COLO829 (cell line): ENCODE results near the gene CAMK2D.

ENCODE experiments used
- DNase-seq: peaks from one replicate; pipeline ENCODE4 v3.0.0; 2012; ENCODE audit warnings: low spot score

CAMK2D gene

GRCh38 chr4:113564493-113564892 lies 197.0 kb downstream of the CAMK2D start:
- no peak for DNase-seq

DNA sequence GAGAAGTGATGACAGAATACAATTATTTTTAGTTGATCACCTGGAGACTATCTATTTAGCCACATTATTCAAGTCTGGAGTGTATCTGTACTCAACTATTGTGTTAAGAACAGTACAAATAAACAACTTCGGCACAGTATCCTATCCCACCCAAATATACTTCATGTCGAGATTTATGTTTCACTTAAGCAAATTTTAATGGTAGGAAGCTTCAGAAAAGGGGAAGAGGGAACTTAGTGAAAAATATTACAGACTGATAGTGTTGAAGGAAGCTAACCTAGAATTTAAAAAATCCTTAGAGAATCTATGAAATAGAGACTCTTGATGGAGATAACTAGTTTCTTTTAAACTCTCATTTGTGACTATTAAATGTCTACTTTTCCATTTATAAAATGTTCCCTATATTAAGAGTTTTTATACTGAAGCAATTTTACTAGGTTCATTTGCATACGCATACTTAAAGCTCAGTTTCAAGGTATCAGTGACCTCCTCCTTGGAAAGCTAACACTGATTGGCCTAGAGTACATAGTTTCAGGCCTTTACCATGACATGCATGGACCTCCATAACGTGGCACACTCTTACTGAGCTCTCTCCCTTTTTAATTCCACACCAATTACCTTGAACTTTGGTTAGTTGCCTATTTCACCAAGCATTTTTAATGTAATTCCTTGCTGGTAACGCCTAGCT lies 197.7 kb downstream of the CAMK2D start:
- no peak for DNase-seq

GRCh38 chr4:113561758-113562157 lies 199.8 kb downstream of the CAMK2D start:
- no peak for DNase-seq

DNA sequence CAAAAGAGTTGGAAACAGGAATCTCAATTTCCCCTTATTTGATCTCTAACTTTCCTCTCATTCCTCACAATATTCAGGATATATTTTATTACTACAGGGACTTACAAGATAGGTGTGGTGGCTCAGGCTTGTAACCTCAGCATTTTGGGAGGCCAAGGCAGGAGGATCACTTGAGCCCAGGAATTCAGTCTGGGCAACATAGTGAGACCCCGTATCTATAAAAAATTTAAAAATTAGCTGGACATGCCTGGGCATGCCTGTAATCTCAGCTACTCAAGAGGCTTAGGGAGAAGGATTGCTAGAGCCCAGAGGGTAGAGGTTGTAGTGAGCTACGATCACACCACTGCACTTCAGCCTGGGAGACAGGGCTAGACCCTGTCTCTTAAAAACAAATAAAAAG lies 200.4 kb downstream of the CAMK2D start:
- DNase-seq, result no peak

DNA sequence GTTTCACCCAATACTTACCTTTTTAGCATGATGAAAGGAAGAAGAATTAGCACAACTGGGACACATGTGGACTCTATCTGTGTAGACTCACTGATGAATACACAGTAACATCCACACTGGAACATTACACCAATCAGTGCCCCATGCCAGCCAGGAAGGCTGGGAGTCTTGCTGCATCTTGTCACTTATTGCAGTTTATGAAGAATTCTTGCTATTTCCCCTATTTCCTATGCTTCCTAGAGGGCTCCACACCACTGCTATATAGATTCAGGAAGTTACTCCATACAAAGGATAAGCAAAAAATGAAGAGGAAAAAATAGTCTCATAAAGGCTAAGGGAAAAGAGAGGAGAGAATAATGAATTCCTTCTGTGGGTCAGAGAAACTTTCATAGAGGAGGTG lies 201.0 kb downstream of the CAMK2D start:
- no peak for DNase-seq

DNA sequence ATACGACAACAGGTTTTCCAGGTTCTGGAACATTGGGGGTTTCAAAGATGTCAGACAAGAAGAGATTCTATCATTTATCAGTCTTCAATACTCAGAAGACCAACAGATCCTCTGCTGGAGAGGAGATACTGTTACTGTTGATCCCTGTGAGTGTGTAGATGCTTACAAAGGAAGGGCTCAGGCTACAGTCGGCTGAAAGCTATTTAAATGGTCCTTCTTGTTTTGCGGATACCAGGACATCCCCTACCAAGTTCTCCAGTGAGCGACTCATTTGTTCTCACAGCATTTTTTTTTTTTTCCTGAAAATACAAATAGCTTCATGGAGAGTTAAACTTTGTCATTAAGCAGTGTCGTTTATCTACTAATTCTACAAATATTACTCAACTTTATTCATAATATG lies 201.6 kb downstream of the CAMK2D start:
- DNase-seq, result no peak

- no peak for DNase-seq
These were observed 205.0 kb downstream of the CAMK2D start for GRCh38 chr4:113556382-113557134.

- no peak for DNase-seq
These were observed 205.7 kb downstream of the CAMK2D start for GRCh38 chr4:113555868-113556267.

GRCh38 chr4:113553082-113553481 lies 208.5 kb downstream of the CAMK2D start:
- no peak for DNase-seq

DNA sequence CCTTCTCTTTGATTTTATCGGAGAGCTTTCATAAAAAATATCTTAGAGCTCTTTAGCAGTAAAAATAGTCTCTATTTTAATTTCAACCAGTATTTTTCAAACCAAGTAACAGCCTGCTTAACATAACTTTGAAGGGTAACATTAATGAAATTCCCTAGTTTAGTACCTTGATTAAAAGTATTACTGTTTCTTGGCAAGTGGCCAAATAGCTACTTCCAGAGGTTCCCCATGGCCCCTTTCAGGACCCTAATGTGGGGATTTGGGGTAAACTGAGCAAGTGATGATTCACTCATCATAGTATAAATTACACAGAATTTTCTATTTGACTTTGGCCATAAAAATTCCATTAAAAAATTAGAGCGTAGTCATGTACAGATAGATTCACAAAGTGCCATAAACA lies 211.0 kb downstream of the CAMK2D start:
- DNase-seq, result no peak

GRCh38 chr4:113548303-113548702 lies 213.2 kb downstream of the CAMK2D start:
- no peak for DNase-seq

- peak; percentile 83 for DNase-seq
These were observed 214.0 kb downstream of the CAMK2D start for GRCh38 chr4:113547487-113548042.

DNA sequence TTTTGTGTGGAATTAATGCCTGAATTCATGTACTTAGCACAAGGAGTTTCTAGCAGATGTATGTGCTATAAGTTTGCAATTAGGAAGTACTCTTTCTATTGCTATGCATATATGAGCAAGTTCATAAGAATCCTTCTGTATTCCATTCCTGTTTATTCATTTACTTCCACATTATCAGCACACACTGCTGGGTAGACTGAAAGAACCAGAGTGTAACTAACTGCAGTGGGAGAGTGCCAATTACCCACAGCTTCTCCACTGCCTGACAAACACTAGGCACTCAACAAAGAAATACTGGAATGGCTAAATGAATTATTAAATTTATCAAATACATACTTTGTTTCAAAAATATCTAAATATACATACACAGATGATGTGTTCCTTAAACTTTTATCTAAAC lies 219.6 kb downstream of the CAMK2D start:
- DNase-seq, result no peak

DNA sequence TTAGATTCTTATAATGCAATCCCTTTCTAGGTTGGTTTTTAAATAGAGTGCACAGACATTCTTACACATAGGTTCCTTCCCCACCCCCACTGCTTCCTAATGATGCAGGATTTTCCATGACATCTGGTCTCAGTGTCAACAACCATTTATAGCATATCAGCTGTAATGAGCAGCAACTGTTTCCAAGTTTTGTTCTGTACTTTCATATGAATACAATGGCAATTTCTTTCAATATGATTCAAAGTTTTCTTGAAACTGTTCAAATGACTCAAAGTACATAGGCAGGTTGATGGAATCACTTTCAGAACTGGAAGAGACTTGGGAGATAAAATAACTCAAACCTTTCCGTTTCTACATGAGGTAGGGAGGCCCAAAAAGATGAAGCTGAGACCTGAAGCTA lies 220.7 kb downstream of the CAMK2D start:
- DNase-seq, result no peak

GRCh38 chr4:113539408-113539807 lies 222.1 kb downstream of the CAMK2D start:
- peak; percentile 66 for DNase-seq

GRCh38 chr4:113537628-113538027 lies 223.9 kb downstream of the CAMK2D start:
- no peak for DNase-seq

- no peak for DNase-seq
These were observed 224.3 kb downstream of the CAMK2D start for GRCh38 chr4:113537203-113537602.

GRCh38 chr4:113534711-113535110 lies 226.8 kb downstream of the CAMK2D start:
- no peak for DNase-seq

GRCh38 chr4:113531572-113531971 lies 230.0 kb downstream of the CAMK2D start:
- DNase-seq, result no peak

GRCh38 chr4:113528395-113528794 lies 233.1 kb downstream of the CAMK2D start:
- no peak for DNase-seq

GRCh38 chr4:113525521-113525920 lies 236.0 kb downstream of the CAMK2D start:
- no peak for DNase-seq

DNA sequence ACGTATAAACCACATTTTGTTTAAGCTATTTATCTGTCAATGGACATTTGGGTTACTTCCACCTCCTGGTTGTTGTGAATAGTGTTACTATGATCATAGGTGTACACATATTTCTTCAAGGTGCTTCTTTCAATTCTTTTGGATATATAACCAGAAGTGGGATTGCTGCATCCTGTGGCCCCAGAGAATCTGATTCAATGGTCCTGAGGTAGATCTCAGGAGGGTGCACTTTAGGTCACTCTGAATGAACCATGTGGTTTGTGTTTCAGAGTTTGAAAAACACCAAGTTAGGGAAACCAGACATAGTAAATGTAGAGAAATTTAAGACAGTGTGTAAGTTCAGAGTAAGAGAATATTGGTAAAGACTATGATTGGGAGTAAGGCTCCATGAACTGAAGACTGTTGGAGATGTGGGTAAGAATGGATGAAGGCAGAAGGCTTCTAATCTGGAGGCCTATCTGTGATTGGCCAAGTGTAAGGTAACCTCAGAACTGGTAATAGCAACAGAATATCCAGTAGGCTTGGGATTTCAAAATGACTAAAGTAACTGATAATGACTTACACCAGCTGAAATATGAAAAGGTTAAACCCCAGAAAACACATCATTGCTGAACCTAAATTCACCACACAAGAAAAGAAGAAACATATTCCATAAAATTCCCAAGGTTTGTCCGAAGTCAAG lies 236.9 kb downstream of the CAMK2D start:
- no peak for DNase-seq

DNA sequence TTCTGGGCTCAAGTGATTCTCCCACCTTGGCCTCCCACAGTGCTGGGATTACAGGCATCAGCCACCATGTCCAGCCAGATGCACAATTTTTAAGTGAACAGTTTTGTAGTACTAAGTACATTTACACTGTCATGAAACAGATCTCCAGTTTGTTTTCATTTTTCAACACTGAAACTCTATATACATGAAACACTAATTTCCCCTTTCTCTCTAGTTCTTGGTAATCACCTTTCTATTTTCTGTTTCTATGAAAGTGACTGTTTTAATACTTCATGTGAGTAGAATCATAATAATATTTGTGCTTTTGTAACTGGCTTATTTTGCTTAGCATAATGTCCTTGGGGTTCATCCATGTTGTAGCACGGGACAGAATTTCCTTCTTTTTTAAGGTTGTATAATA lies 237.4 kb downstream of the CAMK2D start:
- DNase-seq, result no peak
